IMR-90 (cell line): ENCODE results near the gene RARS2. TPM values are rescaled to one million over a fixed set of nuclear protein-coding genes. Genes with fewer than 3 reads are reported as not detected.

Source experiments
- ATAC-seq: fragments of 200-7000 bp; cut with Tn5 transposase; 2 replicates; pipeline ENCODE4 v1.9.1; 2020; ENCODE audit warnings: low read depth, mild to moderate bottlenecking, moderate library complexity
- BruUV-seq: library from RNA; stranded (reverse); fragments of 400-500 nt; replicated peaks from 2 replicates; lab custom pipeline; 2021; lab: Mats Ljungman, UMichigan
- CTCF ChIA-PET: fragments of 300-600 bp; formaldehyde crosslinking; extraction: SDS; loops from one replicate; lab custom pipeline; 2021; ENCODE audit warnings: antibody characterized with exemption; lab: Yijun Ruan, JAX
- POLR2A ChIA-PET: fragments of 300-600 bp; sonication (Branson Sonifier 250); formaldehyde crosslinking; loops from one replicate; lab custom pipeline; 2022; ENCODE audit warnings: antibody characterized with exemption; ENCODE audit not compliant: unreplicated experiment; lab: Charles Lee
- DNase-seq: peaks from one replicate; pipeline ENCODE4 v3.0.0; 2013
- H2AFZ ChIP-seq: replicated peaks from 2 replicates; pipeline ENCODE3; 2013; ENCODE audit warnings: low read length, mild to moderate bottlenecking; ENCODE audit not compliant: poor library complexity
- H2AK5ac ChIP-seq: 2 replicates; pipeline ENCODE4 v1.6.1; 2013; ENCODE audit warnings: low read depth, low read length, inconsistent platforms
- H2AK9ac ChIP-seq: replicated peaks from 2 replicates; pipeline ENCODE3; 2013; ENCODE audit warnings: mild to moderate bottlenecking, low read depth, low read length, moderate library complexity; ENCODE audit not compliant: poor library complexity
- H2BK120ac ChIP-seq: 2 replicates; pipeline ENCODE4 v1.6.1; 2013; ENCODE audit warnings: low read depth, low read length, inconsistent platforms
- H2BK15ac ChIP-seq: 3 replicates; pipeline ENCODE4 v1.6.1; 2013; ENCODE audit warnings: low read depth, low read length, inconsistent platforms
- H2BK20ac ChIP-seq: 2 replicates; pipeline ENCODE4 v1.6.1; 2013; ENCODE audit warnings: low read depth, mild to moderate bottlenecking, inconsistent platforms, low read length, moderate library complexity
- H2BK5ac ChIP-seq: 2 replicates; pipeline ENCODE4 v1.6.1; 2013; ENCODE audit warnings: mild to moderate bottlenecking, low read depth, low read length, inconsistent platforms; ENCODE audit not compliant: poor library complexity, severe bottlenecking
- H3K14ac ChIP-seq: replicated peaks from 2 replicates; pipeline ENCODE4 v1.6.1; 2013; ENCODE audit warnings: low read depth, low read length, inconsistent platforms
- H3K18ac ChIP-seq: 2 replicates; pipeline ENCODE4 v1.6.1; 2013; ENCODE audit warnings: low read depth, low read length, control low read depth
- H3K23ac ChIP-seq: 2 replicates; pipeline ENCODE4 v1.6.1; 2013; ENCODE audit warnings: low read depth, low read length, inconsistent platforms
- H3K27ac ChIP-seq: 2 replicates; pipeline ENCODE4 v1.5.1; 2013; ENCODE audit warnings: mild to moderate bottlenecking, control low read depth, low read length; ENCODE audit not compliant: insufficient read depth
- H3K27me3 ChIP-seq: 2 replicates; pipeline ENCODE4 v1.6.1; 2013; ENCODE audit warnings: low read length; ENCODE audit not compliant: control insufficient read depth, insufficient read depth
- H3K36me3 ChIP-seq: 2 replicates; pipeline ENCODE4 v1.6.1; 2013; ENCODE audit warnings: low read length, mixed read lengths; ENCODE audit not compliant: control insufficient read depth, insufficient read depth
- H3K4ac ChIP-seq: 2 replicates; pipeline ENCODE4 v1.6.1; 2013; ENCODE audit warnings: low read depth, low read length, inconsistent platforms
- H3K4me1 ChIP-seq: 2 replicates; pipeline ENCODE4 v1.6.1; 2013; ENCODE audit warnings: low read length, mixed read lengths; ENCODE audit not compliant: control insufficient read depth, insufficient read depth
- H3K4me2 ChIP-seq: 2 replicates; pipeline ENCODE4 v1.6.1; 2013; ENCODE audit warnings: low read depth, mild to moderate bottlenecking, control low read depth, low read length, moderate library complexity
- H3K4me3 ChIP-seq: 2 replicates; pipeline ENCODE4 v1.5.1; 2013; ENCODE audit warnings: low read depth, mild to moderate bottlenecking, control low read depth, low read length, moderate library complexity; ENCODE audit not compliant: insufficient read depth
- H3K56ac ChIP-seq: 2 replicates; pipeline ENCODE4 v1.6.1; 2013; ENCODE audit warnings: low read length, inconsistent platforms; ENCODE audit not compliant: insufficient read depth; ENCODE audit errors: extremely low read depth
- H3K79me1 ChIP-seq, 2 experiments: 2 replicates each; pipeline ENCODE4 v1.6.1; 2013; ENCODE audit warnings: low read length in 2 of 2, inconsistent platforms in 1 of 2, low read depth in 1 of 2
- H3K9ac ChIP-seq: 2 replicates; pipeline ENCODE4 v1.6.1; 2013; ENCODE audit warnings: low read depth, low read length, control low read depth
- H3K9me1 ChIP-seq: 2 replicates; pipeline ENCODE4 v1.6.1; 2013; ENCODE audit warnings: low read length, inconsistent platforms; ENCODE audit not compliant: insufficient read depth
- H3K9me3 ChIP-seq: 2 replicates; pipeline ENCODE4 v1.6.1; 2013; ENCODE audit warnings: low read length; ENCODE audit not compliant: control insufficient read depth, insufficient read depth
- H4K20me1 ChIP-seq: 2 replicates; pipeline ENCODE4 v1.6.1; 2013; ENCODE audit warnings: low read length, inconsistent platforms; ENCODE audit not compliant: insufficient read depth
- H4K5ac ChIP-seq: 2 replicates; pipeline ENCODE4 v1.6.1; 2013; ENCODE audit warnings: mild to moderate bottlenecking, low read depth, low read length, control low read depth
- H4K8ac ChIP-seq, 2 experiments: 2 replicates each; pipeline ENCODE4 v1.6.1; 2013; ENCODE audit warnings: low read depth in 2 of 2, low read length in 2 of 2, control low read depth in 1 of 2, inconsistent platforms in 1 of 2
- H4K91ac ChIP-seq: 2 replicates; pipeline ENCODE4 v1.6.1; 2013; ENCODE audit warnings: low read depth, low read length, inconsistent platforms; ENCODE audit not compliant: insufficient read depth
- BHLHE40 ChIP-seq: fragments of 150-350 bp; IDR thresholded peaks from 2 replicates; pipeline ENCODE4 v1.6.1; 2016; ENCODE audit warnings: mild to moderate bottlenecking, low read depth, low read length
- CEBPB ChIP-seq: IDR thresholded peaks from 2 replicates; pipeline ENCODE4 v1.6.1; 2012; ENCODE audit warnings: low read depth, low read length, improper control_type of control experiment
- CHD1 ChIP-seq: IDR thresholded peaks from 2 replicates; pipeline ENCODE4 v1.6.1; 2012; ENCODE audit warnings: low read depth, low read length, improper control_type of control experiment
- FOS ChIP-seq: fragments of 150-350 bp; IDR thresholded peaks from 2 replicates; pipeline ENCODE4 v1.6.1; 2016; ENCODE audit warnings: low read depth, low read length
- MAFK ChIP-seq: IDR thresholded peaks from 2 replicates; pipeline ENCODE4 v1.6.1; 2012; ENCODE audit warnings: low read depth, low read length, improper control_type of control experiment
- MAZ ChIP-seq: IDR thresholded peaks from 2 replicates; pipeline ENCODE4 v1.6.1; 2012; ENCODE audit warnings: low read depth, mild to moderate bottlenecking, low read length, improper control_type of control experiment, moderate library complexity, borderline replicate concordance
- MXI1 ChIP-seq: IDR thresholded peaks from 2 replicates; pipeline ENCODE4 v1.6.1; 2012; ENCODE audit warnings: low read depth, mild to moderate bottlenecking, low read length, moderate library complexity, borderline replicate concordance
- NFE2L2 ChIP-seq: fragments of 150-350 bp; IDR thresholded peaks from 2 replicates; pipeline ENCODE4 v1.6.1; 2016; ENCODE audit warnings: low read depth, mild to moderate bottlenecking, low read length
- POLR2A ChIP-seq: IDR thresholded peaks from 2 replicates; pipeline ENCODE4 v1.6.1; 2012; ENCODE audit warnings: mild to moderate bottlenecking, low read depth, low read length
- RAD21 ChIP-seq: IDR thresholded peaks from 2 replicates; pipeline ENCODE4 v1.6.1; 2012; ENCODE audit warnings: low read length, improper control_type of control experiment
- RCOR1 ChIP-seq: IDR thresholded peaks from 2 replicates; pipeline ENCODE4 v1.6.1; 2012; ENCODE audit warnings: mild to moderate bottlenecking, low read length, improper control_type of control experiment; ENCODE audit not compliant: insufficient replicate concordance
- RFX5 ChIP-seq: IDR thresholded peaks from 2 replicates; pipeline ENCODE4 v1.8.0; 2012; ENCODE audit warnings: low read depth, mild to moderate bottlenecking, low read length, moderate library complexity
- SMC3 ChIP-seq: fragments of 150-350 bp; IDR thresholded peaks from 2 replicates; pipeline ENCODE4 v1.6.1; 2016; ENCODE audit warnings: low read depth, mild to moderate bottlenecking, antibody characterized with exemption, low read length, moderate library complexity
- WGBS, 2 experiments: methylation state at CpG; one replicate each; pipeline versions ENCODE4 v1.1.5 to v1.1.7; 2013; ENCODE audit warnings: missing lambda C conversion rate in 2 of 2; ENCODE audit not compliant: insufficient read length in 1 of 2; ENCODE audit errors: extremely low coverage in 2 of 2; 5-methylcytosine and 5-hydroxymethylcytosine counted together
- dilution Hi-C: fragments of 300-500 bp; cut with HindIII; formaldehyde crosslinking; loops from one replicate; pipeline ENCODE4 v1.14.3; 2018; ENCODE audit warnings: low sequenced_read_pairs; ENCODE audit not compliant: unreplicated experiment
- in situ Hi-C: fragments of 300-500 bp; cut with MboI; formaldehyde crosslinking; loops from 3 replicates; pipeline ENCODE4 v1.14.3; 2019; ENCODE audit warnings: low sequenced_read_pairs, inconsistent platforms, mixed read lengths
- intact Hi-C: fragments of 100-400 bp; cut with micrococcal nuclease; formaldehyde crosslinking; loops from 2 replicates; pipeline ENCODE4 v1.10.0; 2022
- polyA plus RNA-seq, 3 experiments: library from polyadenylated mRNA; depleted of rRNA; stranded (reverse); fragments of >200 nt; gene quantifications; 2 replicates each; pipeline ENCODE4 v1.2.3, GENCODE V29; 2012; ENCODE audit warnings: low replicate concordance in 1 of 3
- total RNA-seq: library from RNA; depleted of rRNA; stranded (reverse); fragments of >200 nt; gene quantifications from 2 replicates; pipeline ENCODE4 v1.2.3, GENCODE V29; 2012
- TF ChIP-seq, protein P1 (sequence below): fragments of 150-350 bp; IDR thresholded peaks from 2 replicates; pipeline ENCODE4 v1.6.1; 2016; ENCODE audit warnings: low read depth, mild to moderate bottlenecking, low read length, moderate library complexity, borderline replicate concordance
- TF ChIP-seq, protein P2 (sequence below): conservative IDR thresholded peaks from 2 replicates; pipeline ENCODE4 v1.5.1; 2012; ENCODE audit warnings: mild to moderate bottlenecking, low read depth, low read length, improper control_type of control experiment
- TF ChIP-seq, protein P3 (sequence below): fragments of 150-350 bp; IDR thresholded peaks from 2 replicates; pipeline ENCODE4 v1.6.1; 2017; ENCODE audit warnings: mild to moderate bottlenecking, antibody characterized with exemption, low read length, low read depth

The RARS2 gene
- total and polyA plus RNA-seq, 2 of the 4 experiments (the other 2 are of a cell fraction): 19.9 to 33.0 TPM

DNA sequence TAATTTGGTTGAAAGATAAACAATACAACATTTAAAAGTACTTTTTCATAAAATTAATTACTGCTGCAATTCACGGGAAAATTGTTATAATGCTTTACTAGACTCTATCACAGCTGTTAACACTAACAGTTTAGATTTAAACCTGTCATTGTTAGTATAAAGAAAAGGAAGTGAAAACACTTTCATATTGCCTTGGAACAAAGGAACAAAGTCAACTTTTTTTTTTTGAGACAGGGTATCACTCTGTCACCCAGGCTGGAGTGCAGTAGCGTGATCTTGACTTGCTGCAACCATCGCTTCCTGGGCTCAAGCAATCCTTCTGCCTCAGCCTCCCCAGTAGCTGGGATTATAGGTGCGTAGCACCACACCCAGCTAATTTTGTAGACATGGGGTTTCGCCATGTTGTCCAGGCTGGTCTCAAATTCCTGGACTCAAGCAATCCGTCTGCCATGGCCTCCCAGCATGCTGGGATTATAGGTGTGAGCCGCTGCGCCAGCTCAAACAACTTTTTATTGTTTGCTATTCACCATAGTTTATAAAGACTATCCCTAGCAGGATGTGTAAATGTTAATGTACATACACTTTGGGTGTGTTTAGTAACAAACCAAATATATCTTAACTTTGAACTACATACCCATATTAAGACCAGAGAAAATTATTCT, 94.9 kb downstream of the RARS2 start:
- 90% methylated on average over 2 of the region's 8 CpGs; no CpG with 5 or more reads in 1 of the 2 experiments for WGBS, 2 experiments
- intact Hi-C loops (no loop called here), in situ Hi-C loops (no loop called here), dilution Hi-C loops (no loop called here)
- H3K4me3 ChIP-seq: no peak overlapping the region
- no peak for TF ChIP-seq RFX5
- TF ChIP-seq SMC3: no peak
- TF ChIP-seq MAFK: no peak
- TF ChIP-seq POLR2A: no peak
- TF ChIP-seq BHLHE40: no peak
- TF ChIP-seq, protein P1, sequence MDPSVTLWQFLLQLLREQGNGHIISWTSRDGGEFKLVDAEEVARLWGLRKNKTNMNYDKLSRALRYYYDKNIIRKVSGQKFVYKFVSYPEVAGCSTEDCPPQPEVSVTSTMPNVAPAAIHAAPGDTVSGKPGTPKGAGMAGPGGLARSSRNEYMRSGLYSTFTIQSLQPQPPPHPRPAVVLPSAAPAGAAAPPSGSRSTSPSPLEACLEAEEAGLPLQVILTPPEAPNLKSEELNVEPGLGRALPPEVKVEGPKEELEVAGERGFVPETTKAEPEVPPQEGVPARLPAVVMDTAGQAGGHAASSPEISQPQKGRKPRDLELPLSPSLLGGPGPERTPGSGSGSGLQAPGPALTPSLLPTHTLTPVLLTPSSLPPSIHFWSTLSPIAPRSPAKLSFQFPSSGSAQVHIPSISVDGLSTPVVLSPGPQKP: no peak
- TF ChIP-seq NFE2L2: no peak
- TF ChIP-seq MAZ: no peak
- TF ChIP-seq RCOR1: no peak
- no peak for TF ChIP-seq MXI1
- no peak for TF ChIP-seq FOS
- TF ChIP-seq, protein P2, sequence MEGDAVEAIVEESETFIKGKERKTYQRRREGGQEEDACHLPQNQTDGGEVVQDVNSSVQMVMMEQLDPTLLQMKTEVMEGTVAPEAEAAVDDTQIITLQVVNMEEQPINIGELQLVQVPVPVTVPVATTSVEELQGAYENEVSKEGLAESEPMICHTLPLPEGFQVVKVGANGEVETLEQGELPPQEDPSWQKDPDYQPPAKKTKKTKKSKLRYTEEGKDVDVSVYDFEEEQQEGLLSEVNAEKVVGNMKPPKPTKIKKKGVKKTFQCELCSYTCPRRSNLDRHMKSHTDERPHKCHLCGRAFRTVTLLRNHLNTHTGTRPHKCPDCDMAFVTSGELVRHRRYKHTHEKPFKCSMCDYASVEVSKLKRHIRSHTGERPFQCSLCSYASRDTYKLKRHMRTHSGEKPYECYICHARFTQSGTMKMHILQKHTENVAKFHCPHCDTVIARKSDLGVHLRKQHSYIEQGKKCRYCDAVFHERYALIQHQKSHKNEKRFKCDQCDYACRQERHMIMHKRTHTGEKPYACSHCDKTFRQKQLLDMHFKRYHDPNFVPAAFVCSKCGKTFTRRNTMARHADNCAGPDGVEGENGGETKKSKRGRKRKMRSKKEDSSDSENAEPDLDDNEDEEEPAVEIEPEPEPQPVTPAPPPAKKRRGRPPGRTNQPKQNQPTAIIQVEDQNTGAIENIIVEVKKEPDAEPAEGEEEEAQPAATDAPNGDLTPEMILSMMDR: no peak
- no peak for TF ChIP-seq CEBPB
- TF ChIP-seq, protein P3, sequence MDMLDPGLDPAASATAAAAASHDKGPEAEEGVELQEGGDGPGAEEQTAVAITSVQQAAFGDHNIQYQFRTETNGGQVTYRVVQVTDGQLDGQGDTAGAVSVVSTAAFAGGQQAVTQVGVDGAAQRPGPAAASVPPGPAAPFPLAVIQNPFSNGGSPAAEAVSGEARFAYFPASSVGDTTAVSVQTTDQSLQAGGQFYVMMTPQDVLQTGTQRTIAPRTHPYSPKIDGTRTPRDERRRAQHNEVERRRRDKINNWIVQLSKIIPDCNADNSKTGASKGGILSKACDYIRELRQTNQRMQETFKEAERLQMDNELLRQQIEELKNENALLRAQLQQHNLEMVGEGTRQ: no peak
- no peak for TF ChIP-seq RAD21
- TF ChIP-seq CHD1: no peak
- no peak overlapping the region for H3K23ac ChIP-seq
- no peak overlapping the region for H3K9ac ChIP-seq
- no peak overlapping the region for H2AK9ac ChIP-seq
- no peak overlapping the region for H2AK5ac ChIP-seq
- no peaks in the 10 kb centered on the region for H3K9me1 ChIP-seq
- ChIA-PET CTCF (no interaction called here), POLR2A (no interaction called here)
- no peak overlapping the region for H3K56ac ChIP-seq
- H4K8ac ChIP-seq: no peak overlapping the region
- H2BK20ac ChIP-seq: no peak overlapping the region
- H3K4me1 ChIP-seq: no peaks in the 10 kb centered on the region
- H3K18ac ChIP-seq: no peak overlapping the region
- no peak for ATAC-seq
- no peak overlapping the region for H4K5ac ChIP-seq
- H2BK120ac ChIP-seq: no peak overlapping the region
- H4K91ac ChIP-seq: no peak overlapping the region
- no TSS peak for BruUV-seq
- H4K20me1 ChIP-seq: no peaks in the 10 kb centered on the region; the same call in 1 of the 2 replicates
- 0 out of 2 replicates have a peak, but pooled peaks cover 4% of the 10 kb centered on the region for H3K36me3 ChIP-seq
- no peak overlapping the region for H3K27ac ChIP-seq
- H3K4ac ChIP-seq: no peak overlapping the region
- H3K27me3 ChIP-seq: no peaks in the 10 kb centered on the region
- H2AFZ ChIP-seq: no peak overlapping the region
- peaks cover 0 to 8% of the 10 kb centered on the region in 2 experiments; a peak in 3 of 4 replicates for H3K79me1 ChIP-seq
- H3K4me2 ChIP-seq: no peak overlapping the region
- no peak for DNase-seq
- H3K9me3 ChIP-seq: no peaks in the 10 kb centered on the region
- H2BK15ac ChIP-seq: no peak overlapping the region
- no peak overlapping the region for H3K14ac ChIP-seq
- H2BK5ac ChIP-seq: no peak overlapping the region
